PFSK-1 (cell line): ENCODE results near the gene SLC12A4.

Experiments
- FOXP2 ChIP-seq: optimal IDR thresholded peaks from 2 replicates; pipeline ENCODE3; 2011; ENCODE audit warnings: borderline replicate concordance, control low read depth, inconsistent platforms; ENCODE audit not compliant: insufficient read depth; ENCODE audit errors: extremely low read length, extremely low read depth
- POLR2AphosphoS5 ChIP-seq: IDR thresholded peaks from 2 replicates; pipeline ENCODE4 v1.6.1; 2012; ENCODE audit warnings: low read depth, mild to moderate bottlenecking, control low read depth, low read length, moderate library complexity
- REST ChIP-seq, 2 experiments: IDR thresholded peaks; 2 replicates each; pipeline versions ENCODE4 v1.6.1 to v1.8.0; 2011 to 2012; ENCODE audit warnings: low read depth in 2 of 2, low read length in 2 of 2, control low read depth in 1 of 2, inconsistent platforms in 1 of 2, mild to moderate bottlenecking in 1 of 2, moderate library complexity in 1 of 2; ENCODE audit not compliant: insufficient read depth in 1 of 2
- SIN3A ChIP-seq: IDR thresholded peaks from 2 replicates; pipeline ENCODE4 v1.6.1; 2012; ENCODE audit warnings: mild to moderate bottlenecking, low read length, moderate library complexity, borderline replicate concordance; ENCODE audit not compliant: insufficient read depth
- TAF1 ChIP-seq: IDR thresholded peaks from 2 replicates; pipeline ENCODE4 v1.6.1; 2012; ENCODE audit warnings: low read length, control low read depth, borderline replicate concordance; ENCODE audit not compliant: insufficient read depth

SLC12A4 gene

GRCh38 chr16:67946966-67947558 is 21.4 kb downstream of the SLC12A4 start:
- TF ChIP-seq FOXP2 (no peak), REST (IDR thresholded peaks at IDR 0.05; ENCODE audit: insufficient read depth in 1 of 2, low read depth in 2 of 2, low read length in 2 of 2) (no peak), TAF1 (no peak), POLR2AphosphoS5 (no peak), SIN3A (no peak)

GRCh38 chr16:67946128-67946569 is 22.3 kb downstream of the SLC12A4 start:
- TF ChIP-seq POLR2AphosphoS5 (no peak), REST (IDR thresholded peaks at IDR 0.05; ENCODE audit: insufficient read depth in 1 of 2, low read depth in 2 of 2, low read length in 2 of 2) (no peak), SIN3A (no peak), TAF1 (no peak), FOXP2 (no peak)

- TF ChIP-seq REST (IDR thresholded peaks at IDR 0.05; ENCODE audit: insufficient read depth in 1 of 2, low read depth in 2 of 2, low read length in 2 of 2) (no peak), FOXP2 (no peak), POLR2AphosphoS5 (no peak), TAF1 (no peak), SIN3A (no peak)
Measured at GRCh38 chr16:67945392-67945933, 23.0 kb downstream of the SLC12A4 start.

- TF ChIP-seq REST (IDR thresholded peaks at IDR 0.05; ENCODE audit: insufficient read depth in 1 of 2, low read depth in 2 of 2, low read length in 2 of 2): no peak
Measured at GRCh38 chr16:67944690-67945391, 23.6 kb downstream of the SLC12A4 start.
